SKM-1 treated with dmso at 0.1 percent for 144 hours (cell line): ENCODE measurements around the gene CCDC157.

Experiments
- DNase-seq: peaks from one replicate; lab custom pipeline; 2025; ENCODE audit not compliant: unreplicated experiment; lab: John Stamatoyannopoulos, UW

The CCDC157 gene

DNA sequence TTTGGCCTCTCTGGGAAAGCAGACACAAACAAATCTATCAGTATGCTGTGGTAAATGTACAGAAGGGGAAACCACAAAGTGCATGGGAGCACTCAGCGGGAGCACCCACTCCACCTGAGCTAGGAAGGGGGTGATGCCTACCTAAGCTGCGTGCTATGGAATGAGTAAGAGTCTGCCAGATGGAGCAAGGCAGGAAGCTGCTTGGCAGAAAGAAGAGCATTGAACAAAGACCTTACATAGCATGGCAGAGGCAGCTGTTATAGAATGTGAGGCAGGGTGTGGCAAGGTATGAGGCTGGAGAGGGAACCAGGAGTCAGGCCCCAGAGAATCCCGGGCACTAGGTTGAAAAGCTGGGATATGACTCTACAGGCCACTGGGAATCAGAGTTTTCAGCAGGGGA, 55.0 kb downstream of the CCDC157 start:
- no peak for DNase-seq

DNA sequence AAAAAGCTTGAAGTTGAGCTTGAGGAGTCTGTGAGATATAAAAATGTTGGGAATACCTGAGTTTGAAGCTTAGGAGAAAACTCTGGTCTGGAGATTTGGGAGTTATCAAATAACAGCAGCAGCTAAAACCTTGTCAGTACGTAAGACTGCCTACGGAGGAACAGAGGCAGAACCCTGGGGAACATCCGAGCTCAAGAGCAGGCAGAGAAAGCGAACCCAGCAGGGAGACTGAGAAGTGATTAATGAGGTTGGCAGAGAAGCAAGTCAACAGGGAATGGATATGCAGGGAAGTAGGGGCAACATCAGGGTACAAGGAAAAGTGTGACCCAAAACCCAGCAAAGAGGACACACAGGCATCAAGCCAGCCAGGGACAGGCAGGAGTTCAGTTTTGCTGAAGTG, 56.2 kb downstream of the CCDC157 start:
- no peak for DNase-seq

- DNase-seq = no peak
Measured at GRCh38 chr22:30413745-30414524, 57.1 kb downstream of the CCDC157 start.

GRCh38 chr22:30414525-30415047, 57.8 kb downstream of the CCDC157 start:
- DNase-seq = no peak

DNA sequence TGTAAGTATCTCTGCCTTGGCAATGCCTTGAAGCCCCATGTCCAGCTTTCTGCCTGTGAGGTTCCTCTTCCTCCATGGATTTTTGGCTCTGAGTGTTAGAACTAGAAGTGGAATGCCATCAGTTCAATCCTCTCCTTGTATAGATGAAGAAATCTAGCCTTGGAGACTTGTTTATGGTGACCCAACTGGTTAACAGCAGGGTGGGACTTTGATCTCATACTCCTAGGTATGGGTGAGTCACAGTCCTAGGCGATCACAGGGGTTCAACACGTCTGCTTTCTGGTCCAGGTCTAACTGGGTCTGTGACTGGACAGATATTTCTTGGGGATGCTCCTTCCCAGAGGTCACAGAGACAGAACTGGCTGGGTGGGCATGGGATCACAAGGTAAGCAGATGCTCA, 59.6 kb downstream of the CCDC157 start:
- DNase-seq = no peak

DNA sequence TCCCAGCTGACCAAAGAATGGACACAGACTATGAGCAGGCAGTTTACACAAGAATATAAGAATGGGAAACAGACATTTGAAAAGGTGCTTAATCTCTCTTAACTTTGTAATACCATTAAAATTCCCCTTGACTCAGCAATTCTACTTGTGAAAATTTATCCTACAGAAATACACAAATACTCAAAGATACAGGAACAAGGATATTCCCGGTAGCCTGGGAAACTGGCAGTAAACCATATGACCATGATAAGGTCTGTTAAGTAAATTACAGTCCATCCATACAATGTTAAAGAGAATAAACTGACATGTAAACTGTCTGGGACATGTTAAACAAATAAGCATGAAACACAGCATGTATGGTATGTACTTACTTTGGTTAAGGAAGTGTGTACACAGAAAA, 60.0 kb downstream of the CCDC157 start:
- DNase-seq = no peak

- no peak for DNase-seq
Measured at GRCh38 chr22:30420347-30421125, 63.7 kb downstream of the CCDC157 start.

DNA sequence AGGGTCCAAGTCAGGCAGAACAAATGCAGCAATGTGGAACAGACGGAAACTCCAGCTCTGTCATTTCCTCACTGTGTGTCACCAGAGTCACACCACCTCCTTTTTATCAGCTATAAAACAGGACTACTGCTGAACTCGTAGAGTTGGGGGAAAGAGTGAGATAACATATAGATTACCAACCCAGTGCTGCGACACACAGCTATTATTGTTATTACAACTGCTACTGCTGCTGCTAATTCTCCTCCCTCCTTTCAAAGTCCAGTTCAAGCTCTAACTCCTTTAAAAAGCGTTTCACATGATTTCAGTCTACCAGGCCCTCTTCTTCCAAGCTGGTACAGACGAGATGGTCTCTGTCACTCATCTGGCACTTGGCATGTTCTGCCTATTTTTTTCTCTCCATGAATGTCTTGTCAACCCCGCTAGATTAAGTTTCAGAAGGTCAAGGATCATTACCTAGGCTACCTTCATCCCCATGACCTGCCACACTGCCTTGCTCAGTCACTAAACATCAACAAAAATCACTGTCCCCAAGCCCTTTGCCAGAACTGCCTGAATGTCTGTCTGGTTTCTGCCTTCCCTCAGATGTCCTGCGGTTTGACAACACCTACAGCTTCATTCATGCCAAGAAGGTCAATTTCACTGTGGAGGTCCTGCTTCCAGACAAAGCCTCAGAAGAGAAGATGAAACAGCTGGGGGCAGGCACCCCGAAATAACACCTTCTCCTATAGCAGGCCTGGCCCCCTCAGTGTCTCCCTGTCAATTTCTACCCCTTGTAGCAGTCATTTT, 65.1 kb downstream of the CCDC157 start:
- DNase-seq = no peak

GRCh38 chr22:30422481-30423300, 65.9 kb downstream of the CCDC157 start:
- no peak for DNase-seq

- no peak for DNase-seq
Measured at GRCh38 chr22:30423301-30423958, 66.6 kb downstream of the CCDC157 start.

- DNase-seq = peak; percentile 99
Measured at GRCh38 chr22:30423959-30424533, 67.2 kb downstream of the CCDC157 start.

GRCh38 chr22:30424534-30425326, 67.9 kb downstream of the CCDC157 start:
- peak; percentile 11 for DNase-seq

- DNase-seq = no peak
Measured at GRCh38 chr22:30425327-30425615, 68.5 kb downstream of the CCDC157 start.

- peak; percentile 70 for DNase-seq
Measured at GRCh38 chr22:30425616-30426387, 69.0 kb downstream of the CCDC157 start, which contains the start of gene MTFP1. Gene MTFP1 (plus strand): TSS chr22:30425768. CDS start chr22:30425880, 112 bp downstream.
